HG03060 (cell line): ENCODE measurements around the gene MNAT1.
"Not testable (repeated sequence)": the region's sequence is repeated elsewhere in the genome, so short reads cannot be mapped to it uniquely, and the experiment has no call there.

Experiments
- ATAC-seq: cut with Tn5 transposase; IDR thresholded peaks from one replicate; pipeline ENCODE4 v1.9.1; 2021; ENCODE audit warnings: low read depth, moderate number of reproducible peaks; ENCODE audit not compliant: unreplicated experiment

The MNAT1 gene

GRCh38 chr14:60736494-60736893, 1.9 kb downstream of the MNAT1 start:
- ATAC-seq = no peak

GRCh38 chr14:60738843-60739508, 4.4 kb downstream of the MNAT1 start:
- no peak for ATAC-seq

- ATAC-seq = no peak
These were observed 10.0 kb downstream of the MNAT1 start for GRCh38 chr14:60744566-60744965.

- peak; percentile 93 for ATAC-seq
These were observed 18.9 kb downstream of the MNAT1 start for GRCh38 chr14:60753264-60754119.

- no peak for ATAC-seq
These were observed 22.3 kb downstream of the MNAT1 start for GRCh38 chr14:60756847-60757246.

DNA sequence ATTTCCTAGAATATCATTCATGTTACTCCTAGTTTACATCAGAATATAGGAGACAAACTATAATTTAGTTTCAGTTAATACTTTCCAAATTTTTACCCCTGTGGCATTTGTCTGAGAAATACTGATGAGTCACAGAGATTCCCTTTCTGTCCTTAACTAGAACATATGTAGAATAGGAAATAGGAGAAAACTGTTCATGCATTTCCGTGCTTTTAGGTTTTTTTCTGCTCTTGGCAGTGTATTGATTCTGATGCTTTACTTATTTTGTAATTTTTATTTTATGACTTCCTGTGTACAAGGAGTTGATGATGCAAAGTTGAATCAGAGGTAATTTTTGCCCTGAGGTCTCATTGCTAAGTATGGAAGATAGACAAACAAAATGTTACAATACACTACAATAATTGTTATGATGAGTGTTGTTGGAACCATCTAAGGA, 23.0 kb downstream of the MNAT1 start:
- ATAC-seq = no peak

DNA sequence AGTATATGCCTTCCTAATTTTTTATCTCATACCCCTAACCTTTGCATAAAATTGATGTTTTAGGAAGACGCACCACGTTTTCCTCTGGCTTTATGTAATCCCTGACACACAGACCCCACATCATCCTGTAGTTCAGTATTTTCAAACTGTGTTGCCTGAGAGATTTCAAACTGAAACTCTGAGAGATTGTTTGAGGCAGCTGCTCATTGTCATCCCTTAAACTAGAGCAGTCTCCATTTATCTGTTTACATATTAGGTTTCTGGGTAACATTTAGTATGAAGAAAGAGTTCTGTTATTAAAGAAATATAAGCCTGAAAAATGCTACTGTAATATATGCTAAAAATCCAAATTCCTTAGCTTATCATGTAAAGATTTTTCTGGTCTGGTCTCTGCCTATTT, 24.3 kb downstream of the MNAT1 start:
- ATAC-seq = no peak

DNA sequence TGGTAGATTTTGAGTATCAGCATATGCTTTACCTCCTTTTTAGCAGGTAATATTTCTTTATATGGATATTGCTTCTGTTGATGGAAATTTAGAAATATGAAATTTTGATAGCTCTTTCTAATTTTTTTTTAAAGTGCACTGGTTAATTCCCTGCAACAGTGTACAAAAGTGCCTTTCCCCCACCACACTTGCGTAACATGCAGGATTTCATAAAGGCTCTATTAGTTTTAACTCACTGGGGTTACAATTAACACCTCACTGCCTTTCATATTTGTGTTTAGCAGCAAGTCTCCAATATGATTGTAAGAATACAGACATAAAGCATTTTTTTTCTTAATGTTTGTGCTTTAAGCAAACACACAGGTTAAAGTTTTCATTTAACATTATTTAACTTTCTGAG, 25.6 kb downstream of the MNAT1 start:
- no peak for ATAC-seq

DNA sequence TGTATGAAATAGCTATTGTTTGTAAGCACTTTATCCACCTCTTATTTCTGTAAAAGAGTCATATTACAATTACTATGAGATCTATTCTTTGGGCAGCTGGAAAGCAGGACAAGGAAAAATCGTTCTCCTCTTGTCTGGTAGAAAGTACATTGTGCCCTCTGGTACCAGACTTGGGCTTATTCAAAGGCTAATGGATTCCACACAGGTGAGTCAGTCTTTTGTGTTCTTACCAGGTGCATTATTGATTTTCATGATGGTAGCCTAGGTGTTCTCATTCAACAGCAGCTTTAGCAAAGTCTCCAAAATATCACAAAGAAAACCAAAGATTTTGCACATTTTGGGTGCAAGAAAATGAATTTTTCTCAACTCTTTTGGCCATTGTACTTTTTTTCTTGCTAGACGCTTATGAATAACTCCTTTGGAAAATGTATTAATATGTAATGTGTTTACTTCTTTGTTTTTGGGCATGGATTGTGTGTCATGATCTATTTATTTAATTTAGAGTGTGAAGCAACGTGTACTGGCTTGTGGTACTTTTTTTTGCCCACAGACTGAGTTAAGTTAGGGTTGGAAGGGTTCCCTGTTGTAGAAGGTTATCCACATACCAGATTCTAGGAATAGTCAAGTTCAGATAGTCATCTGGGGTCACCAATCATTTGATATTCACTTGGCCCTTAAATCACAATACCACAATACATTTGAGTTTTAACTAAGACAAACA, 26.2 kb downstream of the MNAT1 start:
- no peak for ATAC-seq

DNA sequence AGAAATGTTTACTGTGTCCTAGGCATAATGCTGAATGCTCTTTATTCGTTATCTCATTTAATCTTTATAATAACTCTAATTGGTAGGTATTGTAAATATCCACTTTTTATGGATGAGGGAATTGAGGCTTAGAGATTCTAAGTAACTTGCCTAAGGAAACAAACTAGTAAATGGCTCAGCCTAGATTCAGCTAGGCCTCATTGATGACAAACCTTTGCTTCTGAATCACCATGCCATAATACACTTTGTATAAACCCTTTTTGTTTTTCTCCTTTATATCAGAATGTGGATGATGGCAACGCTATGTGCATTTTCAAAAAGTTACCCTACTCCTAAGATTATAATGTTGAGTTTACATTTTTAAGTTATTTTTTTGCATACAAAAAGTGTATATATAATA, 34.0 kb downstream of the MNAT1 start:
- ATAC-seq = no peak

DNA sequence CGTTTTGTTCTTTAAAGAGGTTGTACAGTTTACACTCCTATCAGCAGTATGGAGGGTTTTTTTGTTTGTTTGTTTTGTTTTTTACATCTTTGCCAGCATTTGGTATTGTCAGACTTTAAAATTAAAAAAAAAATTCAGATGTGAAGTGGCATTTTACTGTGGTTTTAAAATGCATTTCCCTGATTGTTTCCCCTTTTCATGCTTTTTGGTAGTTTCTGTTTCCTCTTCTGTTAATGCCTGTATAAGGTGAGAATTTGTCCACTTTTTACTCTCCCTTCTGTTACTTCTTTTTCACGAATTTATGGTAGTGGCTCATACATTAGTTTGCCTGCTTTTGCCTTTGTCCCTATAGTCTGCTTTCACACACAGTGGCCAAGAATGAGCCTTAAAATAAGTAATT, 36.6 kb downstream of the MNAT1 start:
- ATAC-seq = no peak

DNA sequence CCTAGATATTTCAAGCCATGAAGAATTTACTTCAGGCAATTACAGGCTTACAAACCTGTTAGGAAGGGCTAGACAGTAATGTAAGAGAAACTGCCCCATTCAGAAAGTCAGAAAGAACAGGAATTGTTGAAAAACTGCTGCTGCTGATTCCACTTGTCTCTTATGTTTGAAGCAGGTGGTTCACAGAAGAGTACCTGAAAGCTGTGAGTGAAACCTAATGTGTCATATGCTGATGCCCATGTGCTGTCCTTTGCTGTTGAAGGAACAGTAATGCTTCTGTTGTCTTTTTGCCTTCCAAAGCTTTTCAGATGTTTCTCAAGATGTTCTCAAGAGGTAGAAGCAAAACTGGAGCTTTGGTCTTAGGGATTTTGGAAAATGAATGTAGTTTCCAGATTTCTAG, 39.0 kb downstream of the MNAT1 start:
- no peak for ATAC-seq

GRCh38 chr14:60775296-60775695, 40.7 kb downstream of the MNAT1 start:
- ATAC-seq = no peak

- no peak for ATAC-seq
These were observed 43.5 kb downstream of the MNAT1 start for GRCh38 chr14:60777856-60778578.

DNA sequence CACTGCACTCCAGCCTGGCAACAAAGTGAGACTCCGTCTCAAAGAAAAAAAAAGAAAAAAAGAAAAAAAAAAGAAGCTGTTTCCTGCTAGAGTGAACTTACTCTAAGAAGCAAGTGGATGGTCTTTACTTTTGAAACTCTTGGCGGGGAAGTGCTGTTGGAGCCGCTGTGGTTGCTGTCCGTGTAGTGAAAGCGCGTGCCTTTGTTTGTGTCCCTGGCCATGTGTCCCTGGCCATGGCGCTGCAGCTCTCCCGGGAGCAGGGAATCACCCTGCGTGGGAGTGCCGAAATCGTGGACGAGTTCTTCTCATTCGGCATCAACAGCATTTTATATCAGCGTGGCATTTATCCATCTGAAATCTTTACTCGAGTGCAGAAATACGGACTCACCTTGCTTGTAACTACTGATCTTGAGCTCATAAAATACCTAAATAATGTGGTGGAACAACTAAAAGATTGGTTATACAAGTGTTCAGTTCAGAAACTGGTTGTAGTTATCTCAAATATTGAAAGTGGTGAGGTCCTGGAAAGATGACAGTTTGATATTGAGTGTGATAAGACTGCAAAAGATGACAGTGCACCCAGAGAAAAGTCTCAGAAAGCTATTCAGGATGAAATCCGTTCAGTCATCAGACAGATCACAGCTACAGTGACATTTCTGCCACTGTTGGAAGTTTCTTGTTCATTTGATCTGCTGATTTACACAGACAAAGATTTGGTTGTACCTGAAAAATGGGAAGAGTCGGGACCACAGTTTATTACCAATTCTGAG, 45.4 kb downstream of the MNAT1 start:
- ATAC-seq = not testable (repeated sequence)

- ATAC-seq = not testable (repeated sequence)
These were observed 46.0 kb downstream of the MNAT1 start for GRCh38 chr14:60780558-60780957.

- ATAC-seq = no peak
These were observed 52.3 kb downstream of the MNAT1 start for GRCh38 chr14:60786905-60787304.

- ATAC-seq = no peak
These were observed 55.1 kb downstream of the MNAT1 start for GRCh38 chr14:60789656-60790055.

- no peak for ATAC-seq
These were observed 56.3 kb downstream of the MNAT1 start for GRCh38 chr14:60790850-60791249.

DNA sequence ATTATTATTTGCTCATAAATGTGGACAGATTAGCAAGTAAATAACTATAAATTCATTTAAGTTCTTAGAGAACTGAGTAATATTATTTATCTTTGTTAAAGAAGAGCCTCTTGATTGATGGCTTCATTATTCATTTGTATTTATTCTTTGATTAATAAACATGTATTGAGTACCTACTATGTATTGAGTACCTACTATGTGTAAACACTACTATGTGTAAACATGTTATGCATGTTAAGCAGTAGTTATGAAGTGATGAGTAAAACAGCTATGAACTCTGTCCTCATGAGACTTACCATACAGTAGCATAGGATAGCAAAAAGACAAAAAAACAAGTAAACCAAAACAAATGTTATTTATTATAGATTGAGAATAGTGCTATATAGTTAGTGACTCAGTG, 61.9 kb downstream of the MNAT1 start:
- ATAC-seq = no peak
